CD4-positive, CD25-positive, alpha-beta regulatory T cell (primary cell): ENCODE data around the gene XXYLT1. TPM values are rescaled to one million over a fixed set of nuclear protein-coding genes. Genes with fewer than 3 reads are reported as not detected.

Source experiments
- ATAC-seq, 2 donors: fragments of 150-1000 bp; cut with Tn5 transposase; one replicate each; pipeline ENCODE4 v1.10.0; 2021; ENCODE audit warnings: low read depth in 2 of 2, moderate number of reproducible peaks in 2 of 2, moderate library complexity in 1 of 2
- DNase-seq, 3 donors: peaks; one replicate each; pipeline versions ENCODE4 v3.0.0 to v3.0.0-alpha.2; 2012 to 2022; ENCODE audit warnings: mixed read lengths in 1 of 3
- H3K27ac ChIP-seq: one replicate; pipeline ENCODE4 v1.7.0; 2013; ENCODE audit warnings: mild to moderate bottlenecking, low read length; ENCODE audit not compliant: insufficient read depth, poor library complexity, severe bottlenecking
- H3K27me3 ChIP-seq: one replicate; pipeline ENCODE4 v1.7.0; 2013; ENCODE audit warnings: low read length; ENCODE audit not compliant: control insufficient read depth, insufficient read depth
- H3K36me3 ChIP-seq: one replicate; pipeline ENCODE4 v1.7.0; 2013; ENCODE audit warnings: mild to moderate bottlenecking, low read length, moderate library complexity; ENCODE audit not compliant: control insufficient read depth, insufficient read depth
- H3K4me1 ChIP-seq: 2 replicates; pipeline ENCODE4 v1.7.0; 2013; ENCODE audit warnings: mild to moderate bottlenecking, low read length; ENCODE audit not compliant: insufficient read depth, control insufficient read depth, poor library complexity, severe bottlenecking
- H3K4me3 ChIP-seq: one replicate; pipeline ENCODE4 v1.7.0; 2013; ENCODE audit warnings: low read depth, mild to moderate bottlenecking, low read length, moderate library complexity
- H3K9me3 ChIP-seq, 2 experiments: 1 replicate in 1 of 2; 2 replicates in 1 of 2; pipeline ENCODE4 v1.7.0; 2013; ENCODE audit warnings: low read length in 2 of 2, mild to moderate bottlenecking in 1 of 2, moderate library complexity in 1 of 2; ENCODE audit not compliant: control insufficient read depth in 2 of 2
- H3K27ac Mint-ChIP-seq, 3 donors: one replicate each; pipeline ENCODE4 v1.8.0; 2020 to 2022; ENCODE audit warnings: mild to moderate bottlenecking in 3 of 3, mixed read lengths in 3 of 3, moderate library complexity in 2 of 3
- H3K27me3 Mint-ChIP-seq: one replicate; pipeline ENCODE4 v1.8.0; 2022; ENCODE audit warnings: mild to moderate bottlenecking, mixed read lengths
- H3K36me3 Mint-ChIP-seq: one replicate; pipeline ENCODE4 v1.8.0; 2020; ENCODE audit warnings: mixed read lengths
- H3K4me1 Mint-ChIP-seq, 4 donors: one replicate each; pipeline ENCODE4 v1.8.0; 2020 to 2022; ENCODE audit warnings: mixed read lengths in 4 of 4, mild to moderate bottlenecking in 1 of 4
- H3K4me3 Mint-ChIP-seq, 4 donors: one replicate each; pipeline ENCODE4 v1.8.0; 2020 to 2022; ENCODE audit warnings: mild to moderate bottlenecking in 4 of 4, mixed read lengths in 4 of 4, moderate library complexity in 3 of 4
- H3K9me3 Mint-ChIP-seq, 7 donors: one replicate each; pipeline ENCODE4 v1.8.0; 2020 to 2022; ENCODE audit warnings: mixed read lengths in 7 of 7, mild to moderate bottlenecking in 3 of 7, moderate library complexity in 2 of 7
- polyA plus RNA-seq, 4 donors: library from polyadenylated mRNA; unstranded; fragments of 300-500 nt; fragmentation: Illumina TruSeq; gene quantifications; one replicate each; pipeline ENCODE4 v1.2.3, GENCODE V29; 2021
- total RNA-seq: library from RNA; stranded (reverse); gene quantifications from one replicate; pipeline ENCODE4 v1.2.3, GENCODE V29; 2022

XXYLT1 gene
- total and polyA plus RNA-seq, 5 donors from 2014 or later = 3.9 to 6.4 (median 5.7) TPM

DNA sequence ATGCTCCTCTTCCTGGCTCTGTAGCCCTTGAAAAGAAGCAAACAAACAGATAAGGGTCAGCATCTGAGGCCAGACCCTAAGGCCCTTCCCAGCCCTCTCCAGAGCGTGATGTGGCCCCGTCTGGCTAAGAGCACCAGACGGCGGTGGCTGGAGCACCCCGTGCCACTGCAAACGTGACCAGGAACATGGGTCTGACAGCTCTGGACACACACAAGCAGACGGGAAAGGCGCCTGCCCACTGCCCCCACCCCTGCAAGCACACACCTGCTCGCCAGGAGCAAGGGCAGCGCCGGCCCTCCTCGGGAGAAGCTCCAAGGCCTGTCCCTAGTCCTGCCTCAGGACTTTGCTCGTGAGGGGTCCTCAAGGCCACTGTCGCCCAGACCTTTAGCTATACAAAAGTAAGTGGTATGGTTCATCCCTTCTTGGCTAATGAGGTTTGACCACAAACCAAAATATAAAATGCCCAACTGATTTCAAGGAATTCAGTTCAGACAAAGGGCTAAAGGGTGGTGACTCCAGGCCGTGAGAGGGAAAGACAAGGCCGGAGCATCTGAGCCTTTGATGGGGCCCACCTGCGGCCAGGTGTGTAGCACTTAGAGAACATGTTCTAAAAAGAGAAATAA lies 90.4 kb downstream of the XXYLT1 start:
- Histone ChIP-seq H3K4me3 (no peak overlapping the region), H3K36me3 (no peaks in the 10 kb centered on the region), H3K4me1 (peaks cover 47% of the 10 kb centered on the region), H3K27me3 (no peaks in the 10 kb centered on the region), H3K9me3 (no peaks in the 10 kb centered on the region), H3K27ac (no peak overlapping the region)
- no peak overlapping the region for H3K4me3 Mint-ChIP-seq
- no peaks in the 10 kb centered on the region for H3K27me3 Mint-ChIP-seq
- no peak for DNase-seq
- H3K27ac Mint-ChIP-seq = peak overlapping the region in 1 of 3 donors; percentile 90
- H3K4me1 Mint-ChIP-seq = peaks cover 21 to 56% (median 39%) of the 10 kb centered on the region in 4 donors
- peaks cover 11% of the 10 kb centered on the region for H3K36me3 Mint-ChIP-seq
- ATAC-seq = no peak
- peaks cover 0 to 1% (median 0%) of the 10 kb centered on the region in 7 donors for H3K9me3 Mint-ChIP-seq

GRCh38 chr3:195179776-195180489 lies 91.0 kb downstream of the XXYLT1 start:
- Mint-ChIP-seq H3K9me3 (peaks cover 0 to 1% (median 0%) of the 10 kb centered on the region in 7 donors), H3K4me1 (peaks cover 20 to 49% (median 37%) of the 10 kb centered on the region in 4 donors), H3K4me3 (no peak overlapping the region), H3K36me3 (peaks cover 15% of the 10 kb centered on the region), H3K27me3 (no peaks in the 10 kb centered on the region), H3K27ac (no peak overlapping the region)
- Histone ChIP-seq H3K9me3 (no peaks in the 10 kb centered on the region), H3K36me3 (no peaks in the 10 kb centered on the region), H3K4me3 (no peak overlapping the region), H3K27me3 (no peaks in the 10 kb centered on the region), H3K27ac (no peak overlapping the region), H3K4me1 (peaks cover 40% of the 10 kb centered on the region)
- DNase-seq (no peak), ATAC-seq (no peak)

DNA sequence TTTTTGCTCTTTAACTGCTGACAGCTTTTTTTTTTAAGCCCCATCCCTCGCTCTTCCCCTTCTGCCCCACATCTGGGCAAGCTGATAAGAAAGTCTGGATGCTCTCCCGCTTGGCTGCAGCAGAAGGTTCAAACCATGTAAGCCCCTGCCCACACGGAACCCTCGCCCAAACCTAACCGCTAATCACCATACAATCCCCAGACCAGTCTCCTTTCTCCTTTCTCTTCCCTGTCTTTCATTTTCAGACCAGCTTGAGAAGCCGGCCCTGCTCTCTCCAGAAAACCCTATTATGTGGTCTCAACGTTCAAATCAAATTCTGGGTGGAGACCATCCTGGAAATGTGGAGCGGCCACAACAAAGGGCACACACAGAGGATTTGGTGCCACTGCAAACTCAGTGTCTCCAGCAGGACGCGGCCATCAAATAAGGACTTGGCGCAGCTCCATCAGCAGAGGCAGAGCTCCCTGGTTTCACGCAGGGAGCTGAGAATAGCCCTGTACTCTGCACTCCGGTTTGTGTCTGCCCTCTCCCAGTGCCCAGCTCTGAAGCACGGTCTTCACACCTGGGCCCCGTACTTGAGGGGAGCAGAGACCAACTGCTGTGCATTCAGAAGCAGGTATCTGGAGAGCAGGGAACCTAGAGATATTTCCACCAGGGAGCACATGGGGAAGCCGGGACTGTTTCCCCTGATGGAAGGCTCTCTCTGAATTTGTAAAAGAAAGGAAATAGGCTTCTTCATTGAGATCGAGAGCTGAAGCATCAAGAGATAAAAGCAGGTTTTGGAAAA lies 92.6 kb downstream of the XXYLT1 start:
- H3K27ac Mint-ChIP-seq = peak overlapping the region; percentile 26 to 75 (median 34)
- no peak overlapping the region for H3K27ac ChIP-seq
- H3K4me3 Mint-ChIP-seq = no peak overlapping the region
- H3K4me1 ChIP-seq = peaks cover 24% of the 10 kb centered on the region
- H3K27me3 ChIP-seq = no peaks in the 10 kb centered on the region
- no peaks in the 10 kb centered on the region for H3K9me3 ChIP-seq
- H3K36me3 Mint-ChIP-seq = peaks cover 18% of the 10 kb centered on the region
- DNase-seq (no peak), ATAC-seq (no peak)
- H3K4me3 ChIP-seq = no peak overlapping the region
- no peaks in the 10 kb centered on the region for H3K36me3 ChIP-seq
- H3K9me3 Mint-ChIP-seq = peaks cover 0 to 1% (median 0%) of the 10 kb centered on the region in 7 donors
- H3K27me3 Mint-ChIP-seq = no peaks in the 10 kb centered on the region
- peaks cover 12 to 33% (median 23%) of the 10 kb centered on the region in 4 donors for H3K4me1 Mint-ChIP-seq

GRCh38 chr3:195177422-195178123 lies 93.4 kb downstream of the XXYLT1 start:
- ATAC-seq (no peak), DNase-seq (no peak)
- Histone ChIP-seq H3K27ac (no peak overlapping the region), H3K36me3 (no peaks in the 10 kb centered on the region), H3K4me3 (no peak overlapping the region), H3K4me1 (peaks cover 17% of the 10 kb centered on the region), H3K27me3 (no peaks in the 10 kb centered on the region), H3K9me3 (no peaks in the 10 kb centered on the region)
- Mint-ChIP-seq H3K4me3 (no peak overlapping the region), H3K27me3 (no peaks in the 10 kb centered on the region), H3K9me3 (peaks cover 0 to 1% (median 0%) of the 10 kb centered on the region in 7 donors), H3K4me1 (peaks cover 5 to 26% (median 16%) of the 10 kb centered on the region in 4 donors), H3K27ac (peak overlapping the region in 1 of 3 donors; percentile 75), H3K36me3 (peaks cover 18% of the 10 kb centered on the region)

DNA sequence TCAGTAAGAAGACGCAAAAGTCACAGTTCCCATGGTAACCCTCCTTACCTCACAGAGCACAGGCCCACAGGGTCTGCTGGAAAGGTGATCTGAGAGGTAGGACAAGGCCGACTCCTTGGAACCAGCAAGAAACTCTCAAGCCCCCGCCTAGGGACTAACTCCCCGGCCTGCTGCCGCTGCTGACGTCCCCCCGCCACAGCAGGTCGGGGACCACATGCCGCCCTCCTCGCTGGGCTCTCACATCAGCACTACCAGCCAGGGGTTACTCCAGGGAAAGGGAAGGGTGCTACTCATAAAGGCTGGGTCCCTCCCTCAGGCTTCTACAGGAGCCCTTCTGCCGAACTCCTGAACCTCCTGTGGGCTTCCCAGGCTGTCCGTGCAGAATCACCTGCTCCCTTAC lies 94.2 kb downstream of the XXYLT1 start:
- no peak for ATAC-seq
- Histone ChIP-seq H3K36me3 (no peaks in the 10 kb centered on the region), H3K27me3 (no peaks in the 10 kb centered on the region), H3K9me3 (no peaks in the 10 kb centered on the region), H3K4me3 (no peak overlapping the region), H3K4me1 (peaks cover 9% of the 10 kb centered on the region), H3K27ac (no peak overlapping the region)
- H3K9me3 Mint-ChIP-seq = peaks cover 0 to 1% (median 0%) of the 10 kb centered on the region in 7 donors
- H3K27ac Mint-ChIP-seq = no peak overlapping the region
- H3K36me3 Mint-ChIP-seq = peaks cover 18% of the 10 kb centered on the region
- H3K4me1 Mint-ChIP-seq = peaks cover 4 to 20% (median 8%) of the 10 kb centered on the region in 4 donors
- H3K4me3 Mint-ChIP-seq = no peak overlapping the region
- H3K27me3 Mint-ChIP-seq = no peaks in the 10 kb centered on the region
- no peak for DNase-seq

DNA sequence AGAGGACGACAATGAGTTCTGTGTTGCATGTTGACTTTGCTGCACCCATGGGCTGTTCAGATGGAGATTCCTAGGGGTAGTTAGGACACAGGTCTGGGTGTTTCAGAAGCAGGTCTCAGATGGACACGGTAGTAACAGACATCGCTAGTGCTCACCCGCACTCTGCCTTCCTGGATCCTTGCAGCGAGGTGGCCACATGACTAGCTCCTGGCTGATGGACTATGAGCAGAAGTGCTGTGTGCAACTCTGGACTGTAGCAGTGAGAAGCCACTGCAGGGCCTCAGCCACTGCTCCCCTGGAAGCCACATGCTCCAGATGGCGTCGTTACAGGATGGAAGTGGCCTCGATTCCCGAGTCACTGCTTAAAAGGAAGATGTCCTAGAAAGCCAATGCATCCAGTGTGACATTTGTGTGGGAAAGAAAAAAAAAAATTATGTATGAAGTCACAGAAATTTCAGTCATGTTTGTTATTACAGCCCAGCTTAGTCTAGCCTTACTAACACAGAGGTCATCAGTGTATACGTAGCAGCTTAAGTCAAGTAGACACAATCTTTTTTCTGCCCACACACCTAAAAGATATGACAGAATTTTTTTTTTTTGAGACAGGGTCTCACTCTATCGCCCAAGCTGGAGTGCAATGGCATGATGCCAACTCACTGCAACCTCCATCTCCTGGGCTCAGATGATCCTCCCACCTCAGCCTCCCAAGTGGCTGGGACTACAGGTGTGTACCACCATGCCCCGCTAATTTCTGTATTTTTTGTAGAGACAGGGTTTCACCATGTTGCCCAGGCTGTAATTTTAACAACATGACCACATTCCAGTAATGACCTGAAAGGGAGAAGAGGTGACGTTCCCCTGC lies 95.3 kb downstream of the XXYLT1 start:
- no peaks in the 10 kb centered on the region for H3K9me3 ChIP-seq
- Mint-ChIP-seq H3K27me3 (no peaks in the 10 kb centered on the region), H3K9me3 (peaks cover 0 to 1% (median 0%) of the 10 kb centered on the region in 7 donors), H3K27ac (no peak overlapping the region), H3K4me3 (no peak overlapping the region), H3K4me1 (peaks cover 0 to 12% (median 1%) of the 10 kb centered on the region in 4 donors), H3K36me3 (peaks cover 17% of the 10 kb centered on the region)
- no peak for DNase-seq
- no peak overlapping the region for H3K27ac ChIP-seq
- H3K4me3 ChIP-seq = no peak overlapping the region
- H3K4me1 ChIP-seq = no peaks in the 10 kb centered on the region
- H3K27me3 ChIP-seq = no peaks in the 10 kb centered on the region
- no peak for ATAC-seq
- no peaks in the 10 kb centered on the region for H3K36me3 ChIP-seq
